GM18508 (cell line): Measurements from ENCODE around the gene GGTLC2.
"Not testable (repeated sequence)": the region's sequence is repeated elsewhere in the genome, so short reads cannot be mapped to it uniquely, and the experiment has no call there.

ENCODE experiments used
- ATAC-seq: cut with Tn5 transposase; IDR thresholded peaks from one replicate; pipeline ENCODE4 v1.9.1; 2021; ENCODE audit warnings: moderate number of reproducible peaks; ENCODE audit not compliant: insufficient read depth, unreplicated experiment

Gene GGTLC2

DNA sequence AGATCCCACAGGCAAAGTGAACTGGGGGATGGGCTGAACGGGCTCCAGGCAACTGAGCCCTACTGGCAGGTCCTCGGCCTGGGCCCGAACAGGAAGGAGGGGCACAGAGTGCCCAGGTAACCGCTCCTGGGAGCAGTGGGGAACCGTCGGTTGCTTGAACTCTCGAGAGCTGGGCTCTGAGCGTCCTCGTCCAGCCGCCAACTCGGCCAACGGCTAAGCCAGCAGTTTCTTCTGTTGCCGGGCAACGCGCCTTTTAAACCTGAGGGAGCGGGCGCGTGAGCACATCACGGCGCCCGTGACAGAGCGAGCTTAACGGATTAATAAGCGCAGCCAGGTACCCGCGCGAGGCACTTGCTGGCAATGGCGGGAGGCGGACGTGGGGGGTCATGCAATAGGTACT is at the start of gene GGTLC2:
GGTLC2 (plus strand) TSS at position 301 of the 400 bp plus-strand sequence. CDS start 1,732 bp downstream, outside the sequence.
- not testable (repeated sequence) for ATAC-seq

GRCh38 chr22:22595001-22595835 is 49.2 kb upstream of the GGTLC2 start:
- ATAC-seq = no peak

DNA sequence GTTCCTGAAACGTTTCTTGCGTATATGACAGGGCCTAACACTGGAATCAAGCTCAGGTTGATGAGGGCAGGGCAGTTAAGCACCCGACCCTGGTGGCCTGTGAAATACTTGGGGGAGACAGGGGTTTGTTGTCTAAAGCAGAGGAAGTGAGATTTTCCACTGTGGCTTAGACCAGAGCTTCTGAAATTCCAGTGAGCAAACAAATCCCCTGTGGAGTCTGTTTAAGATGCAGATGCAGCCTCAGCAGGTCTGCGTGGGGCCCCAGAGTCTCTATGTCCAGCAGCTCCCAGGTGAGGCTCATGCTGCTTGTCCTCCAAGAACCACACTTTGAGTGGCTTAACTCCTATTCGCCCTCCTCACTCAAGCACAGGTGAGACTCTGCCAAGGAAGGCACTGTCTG is 46.3 kb upstream of the GGTLC2 start:
- ATAC-seq = no peak

DNA sequence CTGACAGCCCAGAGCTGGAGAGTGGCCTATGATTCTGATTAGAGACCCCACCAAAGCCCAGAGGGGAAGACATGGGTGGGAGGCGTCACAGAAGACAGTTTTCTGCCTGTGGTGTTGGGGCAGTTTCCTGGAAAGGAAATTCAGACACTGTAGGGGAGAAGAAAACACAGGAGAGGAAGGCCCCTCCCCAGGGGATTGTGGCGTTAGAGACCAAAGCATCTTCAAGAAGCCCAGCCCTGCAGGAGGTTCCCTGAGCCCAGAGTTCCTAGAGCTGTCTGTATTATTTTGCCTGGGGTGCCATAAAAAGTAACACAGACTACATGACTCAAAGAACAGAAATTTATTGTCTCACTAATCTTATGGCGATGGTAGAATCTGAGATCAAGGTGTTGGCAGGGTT is 45.2 kb upstream of the GGTLC2 start:
- ATAC-seq = no peak

- ATAC-seq = no peak
Measured at GRCh38 chr22:22600531-22601261, 43.7 kb upstream of the GGTLC2 start.

GRCh38 chr22:22603470-22603947 is 40.9 kb upstream of the GGTLC2 start:
- ATAC-seq = no peak

DNA sequence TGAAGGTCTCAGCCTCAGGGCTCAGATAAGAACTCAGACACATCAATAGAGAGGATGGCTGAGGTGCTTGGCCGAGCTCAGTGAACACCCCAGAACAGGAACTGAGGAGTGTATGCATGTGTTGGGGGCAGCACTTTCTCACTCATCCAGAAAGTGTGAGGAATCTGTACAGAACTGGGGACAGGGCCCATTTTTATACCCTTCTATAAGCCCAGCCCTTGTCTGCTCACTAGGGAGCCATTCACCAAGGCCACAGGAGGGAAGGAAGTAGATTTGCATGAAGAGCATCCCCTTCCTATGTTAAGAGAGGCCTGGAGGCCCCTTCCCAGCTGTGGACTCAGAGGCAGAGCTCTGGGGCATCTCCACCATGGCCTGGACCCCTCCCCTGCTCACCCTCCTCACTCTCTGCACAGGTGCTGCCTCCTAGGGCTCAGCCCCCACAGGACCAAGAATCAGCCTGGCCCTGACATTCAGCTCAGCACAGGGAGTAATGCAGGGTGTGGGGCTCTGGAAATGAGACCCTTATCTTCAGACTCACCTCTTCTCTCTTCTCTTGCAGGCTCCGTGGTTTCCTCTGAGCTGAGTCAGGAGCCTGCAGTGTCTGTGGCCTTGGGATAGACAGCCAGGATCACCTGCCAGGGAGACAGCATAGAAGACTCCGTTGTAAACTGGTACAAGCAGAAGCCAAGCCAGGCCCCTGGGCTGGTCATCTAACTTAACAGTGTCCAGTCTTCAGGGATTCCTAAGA is 39.9 kb upstream of the GGTLC2 start:
- ATAC-seq = no peak

- ATAC-seq = no peak
Measured at GRCh38 chr22:22605074-22605404, 39.4 kb upstream of the GGTLC2 start.

- not testable (repeated sequence) for ATAC-seq
Measured at GRCh38 chr22:22608022-22608421, 36.4 kb upstream of the GGTLC2 start.

DNA sequence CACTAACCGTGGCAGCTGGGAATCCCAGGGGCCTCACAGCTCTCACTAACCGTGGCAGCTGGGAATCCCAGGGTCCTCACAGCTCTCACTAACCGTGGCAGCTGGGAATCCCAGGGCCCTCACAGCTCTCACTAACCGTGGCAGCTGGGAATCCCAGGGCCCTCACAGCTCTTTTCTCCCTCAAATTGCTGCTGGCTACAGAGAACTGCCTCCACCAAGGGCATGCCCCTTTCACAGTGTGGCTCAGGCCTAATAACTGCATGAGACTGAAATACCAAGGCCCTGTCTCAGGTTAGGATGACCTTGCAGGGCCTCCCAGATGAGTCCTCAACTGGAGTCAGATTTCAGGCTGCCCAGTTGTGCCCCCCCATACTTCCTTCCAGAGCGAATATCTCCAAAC is 35.1 kb upstream of the GGTLC2 start:
- ATAC-seq = no peak

GRCh38 chr22:22612516-22612915 is 31.9 kb upstream of the GGTLC2 start:
- no peak for ATAC-seq

- no peak for ATAC-seq
Measured at GRCh38 chr22:22614065-22614464, 30.3 kb upstream of the GGTLC2 start.

GRCh38 chr22:22616636-22617035 is 27.8 kb upstream of the GGTLC2 start:
- no peak for ATAC-seq

DNA sequence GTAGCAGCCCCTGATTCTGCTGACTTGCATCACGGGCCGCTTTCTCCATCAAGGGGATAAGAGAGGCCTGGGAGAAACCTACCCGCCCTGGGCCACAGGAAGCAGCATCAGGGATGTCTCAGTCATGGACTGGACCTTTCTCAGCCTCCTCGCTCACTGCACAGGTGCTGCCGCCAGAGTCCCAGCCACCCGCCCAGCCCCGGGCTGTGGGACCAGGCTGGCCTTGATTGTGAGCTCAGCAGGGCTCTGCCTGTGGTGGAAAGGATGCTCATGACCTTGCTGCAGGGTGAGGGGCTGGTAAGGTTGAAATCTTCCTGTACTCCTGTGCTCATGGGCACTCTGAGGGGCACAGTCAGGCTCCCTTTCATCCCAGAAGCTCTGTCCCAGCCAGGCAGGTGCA is 26.0 kb upstream of the GGTLC2 start:
- no peak for ATAC-seq

DNA sequence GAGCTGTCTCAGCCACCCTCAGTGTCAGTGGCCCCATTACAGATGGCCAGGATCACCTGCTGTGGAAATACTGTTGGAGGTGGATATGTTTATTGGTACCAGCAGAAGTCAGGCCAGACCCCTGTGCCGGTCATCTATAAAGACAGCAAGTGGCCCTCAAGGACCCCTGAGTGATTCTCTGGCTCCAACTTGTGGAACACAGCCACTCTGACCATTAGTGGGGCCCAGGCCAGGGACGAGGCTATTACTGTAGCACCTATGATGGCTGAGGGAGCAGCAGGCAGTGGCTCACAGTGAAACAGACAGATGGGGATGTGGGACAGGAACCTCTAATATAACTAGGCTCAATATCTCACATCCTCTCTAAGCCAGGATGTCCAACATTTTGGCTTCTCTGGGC is 25.5 kb upstream of the GGTLC2 start:
- ATAC-seq = no peak

DNA sequence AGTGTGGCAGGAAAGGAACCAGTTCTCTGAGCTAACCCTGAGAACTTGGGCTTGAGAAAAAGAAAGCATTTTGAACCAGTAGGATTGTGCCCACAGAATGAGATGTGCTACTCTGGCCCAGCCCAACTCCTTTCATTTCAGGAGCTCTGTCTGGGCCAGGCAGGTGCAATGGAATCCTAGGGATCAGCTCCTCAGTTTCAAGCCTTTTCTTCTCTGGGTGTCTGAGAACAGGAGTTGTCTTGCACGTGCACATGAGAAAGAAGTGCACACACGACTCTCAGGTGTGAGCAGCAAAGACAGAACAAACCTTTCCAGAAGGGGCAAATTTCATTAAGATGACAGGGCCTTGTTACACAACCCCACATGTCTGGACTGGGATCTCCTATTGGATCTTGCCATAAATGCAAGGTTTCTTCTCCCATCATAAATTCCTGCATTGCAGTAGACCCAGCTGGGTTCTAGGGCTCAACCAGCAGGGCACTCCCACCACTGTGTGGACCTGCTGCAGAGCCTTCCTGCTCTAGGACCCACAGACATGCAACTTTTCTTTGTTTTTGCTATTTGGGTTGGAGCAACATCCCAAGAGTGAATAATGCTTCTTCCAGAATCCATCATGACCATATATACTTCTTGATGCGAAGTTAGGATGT is 24.5 kb upstream of the GGTLC2 start:
- no peak for ATAC-seq

- ATAC-seq = not testable (repeated sequence)
Measured at GRCh38 chr22:22628546-22629495, 15.6 kb upstream of the GGTLC2 start.

GRCh38 chr22:22631223-22631652 is 13.2 kb upstream of the GGTLC2 start:
- ATAC-seq = not testable (repeated sequence)

- not testable (repeated sequence) for ATAC-seq
Measured at GRCh38 chr22:22632226-22632625, 12.2 kb upstream of the GGTLC2 start.
